Lower leg skin (tissue), 4 donors: Measurements from ENCODE around the gene TADA3. TPM values are rescaled to one million over a fixed set of nuclear protein-coding genes. Genes with fewer than 3 reads are reported as not detected.

Experiments
- DNase-seq, 2 donors: peaks; one replicate each; pipeline ENCODE4 v3.0.0-alpha.2; 2019; ENCODE audit warnings: low spot score in 2 of 2
- H3K4me3 ChIP-seq: fragments of 200-600 bp; sonication (generic); 2 replicates; pipeline ENCODE4 v1.5.1; 2017; ENCODE audit warnings: mild to moderate bottlenecking, low read depth; ENCODE audit not compliant: poor library complexity, severe bottlenecking
- CTCF ChIP-seq, 3 donors: fragments of 450-650 bp; IDR thresholded peaks; one replicate each; pipeline ENCODE4 v1.5.1; 2016; ENCODE audit warnings: antibody characterized with exemption in 3 of 3, mild to moderate bottlenecking in 3 of 3, moderate library complexity in 2 of 3
- POLR2A ChIP-seq, 2 donors: fragments of 450-650 bp; IDR thresholded peaks; one replicate each; pipeline ENCODE4 v1.6.1; 2016 to 2017; ENCODE audit warnings: antibody characterized with exemption in 2 of 2, mild to moderate bottlenecking in 1 of 2, moderate library complexity in 1 of 2
- WGBS, 2 donors: methylation state at CpG; one replicate each; pipeline ENCODE4 v1.1.5; 2018; 5-methylcytosine and 5-hydroxymethylcytosine counted together
- intact Hi-C: fragments of 100-400 bp; cut with DNase I; formaldehyde crosslinking; loops from one replicate; pipeline ENCODE4 v1.15.0; 2023; ENCODE audit warnings: low total_unique reads
- total RNA-seq, 4 donors: library from RNA; depleted of rRNA; stranded (reverse); fragments of >200 nt; gene quantifications; one replicate each; pipeline ENCODE4 v1.1.0, GENCODE V29; 2016

Gene TADA3
- total RNA-seq, 4 donors from 2014 or later = 42.1 to 53.2 (median 47.0) TPM

GRCh38 chr3:9812870-9813483, 20.7 kb upstream of the TADA3 start:
- WGBS, 2 donors = 89 to 95% methylated on average over 9 of the region's 9 CpGs
- H3K4me3 ChIP-seq = no peak overlapping the region
- no peak for TF ChIP-seq CTCF (IDR thresholded peaks at IDR 0.05)
- TF ChIP-seq POLR2A (IDR thresholded peaks at IDR 0.05) = no peak
- peak in 1 of 2 donors; percentile 73 for DNase-seq
- intact Hi-C loops = no loop called here

GRCh38 chr3:9810846-9811245, 18.6 kb upstream of the TADA3 start:
- no peak for DNase-seq
- peak overlapping the region; percentile 48 for H3K4me3 ChIP-seq
- intact Hi-C loops = no loop called here
- no peak for TF ChIP-seq POLR2A (IDR thresholded peaks at IDR 0.05)
- no peak for TF ChIP-seq CTCF (IDR thresholded peaks at IDR 0.05)
- WGBS, 2 donors = 24 to 25% methylated on average over 10 of the region's 10 CpGs

GRCh38 chr3:9810433-9810770, 18.1 kb upstream of the TADA3 start:
- DNase-seq = no peak
- intact Hi-C loops = no loop called here
- peak overlapping the region; percentile 48 for H3K4me3 ChIP-seq
- no peak for TF ChIP-seq CTCF (IDR thresholded peaks at IDR 0.05)
- no peak for TF ChIP-seq POLR2A (IDR thresholded peaks at IDR 0.05)
- WGBS, 2 donors = 0 to 3% methylated on average over 17 of the region's 18 CpGs

- H3K4me3 ChIP-seq = peak within 1 kb of the TSS; percentile 48
- WGBS, 2 donors = 1% methylated on average over 39 to 45 of the region's 76 CpGs
- TF ChIP-seq POLR2A (IDR thresholded peaks at IDR 0.05) (no peak), CTCF (IDR thresholded peaks at IDR 0.05) (no peak)
- intact Hi-C loops = no loop called here
- peak; percentile 72 to 95 for DNase-seq
These were observed 17.6 kb upstream of the TADA3 start, which contains the start of gene TTLL3 for GRCh38 chr3:9809615-9810432. Gene TTLL3 (plus strand): TSS chr3:9810262. CDS start chr3:9810662, 400 bp downstream.

GRCh38 chr3:9809239-9809614, 17.0 kb upstream of the TADA3 start:
- DNase-seq = no peak
- WGBS, 2 donors = 63 to 66% methylated on average over 4 of the region's 4 CpGs
- no peak overlapping the region for H3K4me3 ChIP-seq
- intact Hi-C loops = no loop called here
- TF ChIP-seq POLR2A (IDR thresholded peaks at IDR 0.05) (no peak), CTCF (IDR thresholded peaks at IDR 0.05) (no peak)
